Erythroblast (primary cell): ENCODE results near the gene DNAJC17.

Experiments used
- GATA1 ChIP-seq: IDR thresholded peaks from 2 replicates; pipeline ENCODE4 v1.6.1; 2011; ENCODE audit warnings: low read depth, mild to moderate bottlenecking, control low read depth, low read length, moderate library complexity
- POLR2A ChIP-seq: IDR thresholded peaks from 2 replicates; pipeline ENCODE4 v1.6.1; 2011; ENCODE audit warnings: mild to moderate bottlenecking, low read length

GRCh38 chr15:40796512-40796911, 10.8 kb downstream of the DNAJC17 start:
- TF ChIP-seq POLR2A, result no peak
- TF ChIP-seq GATA1, result no peak
